Osteocyte (in vitro differentiated cells): ENCODE data around the gene MAP3K10. TPM values are rescaled to one million over a fixed set of nuclear protein-coding genes. Genes with fewer than 3 reads are reported as not detected.
"Not testable (repeated sequence)": the region's sequence is repeated elsewhere in the genome, so short reads cannot be mapped to it uniquely, and the experiment has no call there.

Source experiments
- DNase-seq: peaks from one replicate; pipeline ENCODE4 v3.0.0; 2021; ENCODE audit warnings: mixed read lengths; ENCODE audit not compliant: unreplicated experiment; ENCODE audit errors: extremely low spot score
- H3K27ac Mint-ChIP-seq: one replicate; pipeline ENCODE4 v1.8.0; 2021; ENCODE audit warnings: mild to moderate bottlenecking, mixed read lengths; ENCODE audit not compliant: unreplicated experiment
- H3K27me3 Mint-ChIP-seq: one replicate; pipeline ENCODE4 v1.8.0; 2021; ENCODE audit warnings: mixed read lengths; ENCODE audit not compliant: unreplicated experiment
- H3K36me3 Mint-ChIP-seq: one replicate; pipeline ENCODE4 v1.8.0; 2021; ENCODE audit warnings: mixed read lengths; ENCODE audit not compliant: unreplicated experiment
- H3K4me1 Mint-ChIP-seq: one replicate; pipeline ENCODE4 v1.8.0; 2021; ENCODE audit warnings: mixed read lengths; ENCODE audit not compliant: unreplicated experiment
- H3K4me3 Mint-ChIP-seq: one replicate; pipeline ENCODE4 v1.8.0; 2021; ENCODE audit warnings: mild to moderate bottlenecking, moderate library complexity, mixed read lengths; ENCODE audit not compliant: unreplicated experiment
- H3K9me3 Mint-ChIP-seq: one replicate; pipeline ENCODE4 v1.8.0; 2021; ENCODE audit warnings: mixed read lengths; ENCODE audit not compliant: unreplicated experiment
- total RNA-seq: library from RNA; stranded (reverse); gene quantifications from 2 replicates; pipeline ENCODE4 v1.2.1, GENCODE V29; 2021
- TF ChIP-seq, protein P1 (sequence below): fragments of 200-600 bp; sonication (generic); IDR thresholded peaks from 2 replicates; pipeline ENCODE4 v1.5.0; 2021; ENCODE audit warnings: antibody characterized with exemption, mild to moderate bottlenecking, moderate library complexity

The MAP3K10 gene
- total RNA-seq, 1 donor from 2014 or later = 24.2 TPM

DNA sequence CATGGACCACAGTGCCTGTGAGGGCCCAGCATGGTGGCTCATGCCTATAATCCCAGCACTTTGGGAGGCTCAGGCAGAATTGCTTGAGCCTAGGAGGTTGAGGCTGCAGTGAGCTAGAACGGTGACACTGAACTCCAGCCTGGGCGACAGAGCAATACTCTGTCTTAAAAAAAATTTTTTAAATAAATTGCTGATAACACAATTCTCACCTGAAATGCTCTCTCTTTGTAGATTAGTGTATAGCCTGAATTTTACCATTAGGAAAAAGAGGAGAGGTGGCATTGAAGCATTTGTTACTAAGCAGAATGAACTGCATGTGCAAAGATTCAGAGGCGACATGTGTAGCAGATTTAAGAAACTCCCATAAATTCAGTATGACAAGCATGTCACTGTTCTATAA, 29.1 kb upstream of the MAP3K10 start:
- H3K4me3 Mint-ChIP-seq = no peak overlapping the region
- no peak for DNase-seq

DNA sequence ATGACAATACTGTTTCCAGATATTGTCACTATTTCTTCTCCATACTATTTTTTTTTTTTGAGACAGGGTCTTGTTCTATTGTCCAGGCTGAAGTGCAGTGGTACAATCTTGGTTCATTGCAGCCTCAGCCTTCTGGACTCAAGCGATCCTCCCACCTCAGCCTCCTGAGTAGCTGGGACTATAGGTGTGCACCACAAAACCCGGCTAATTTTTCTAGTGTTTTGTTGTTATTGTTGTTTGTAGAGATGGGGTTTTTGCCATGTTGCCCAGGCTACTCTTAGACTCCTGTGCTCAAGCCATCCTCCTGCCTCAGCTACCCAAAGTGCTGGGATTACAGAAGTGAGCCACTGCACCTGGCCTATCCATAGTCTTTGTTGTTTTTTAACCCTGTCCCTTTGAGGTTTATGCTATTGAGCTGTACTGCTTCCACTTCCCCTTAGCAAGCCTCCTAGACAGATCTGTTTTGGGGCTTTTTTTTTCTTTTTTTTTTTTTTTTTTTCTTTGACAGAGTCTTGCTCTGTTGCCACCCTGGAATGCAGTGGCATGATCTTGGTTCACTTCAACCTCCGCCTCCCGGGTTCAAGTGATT, 27.6 kb upstream of the MAP3K10 start:
- no peaks in the 10 kb centered on the region for H3K9me3 Mint-ChIP-seq
- H3K4me1 Mint-ChIP-seq = no peaks in the 10 kb centered on the region
- peaks cover 4% of the 10 kb centered on the region for H3K27me3 Mint-ChIP-seq
- TF ChIP-seq, protein P1, sequence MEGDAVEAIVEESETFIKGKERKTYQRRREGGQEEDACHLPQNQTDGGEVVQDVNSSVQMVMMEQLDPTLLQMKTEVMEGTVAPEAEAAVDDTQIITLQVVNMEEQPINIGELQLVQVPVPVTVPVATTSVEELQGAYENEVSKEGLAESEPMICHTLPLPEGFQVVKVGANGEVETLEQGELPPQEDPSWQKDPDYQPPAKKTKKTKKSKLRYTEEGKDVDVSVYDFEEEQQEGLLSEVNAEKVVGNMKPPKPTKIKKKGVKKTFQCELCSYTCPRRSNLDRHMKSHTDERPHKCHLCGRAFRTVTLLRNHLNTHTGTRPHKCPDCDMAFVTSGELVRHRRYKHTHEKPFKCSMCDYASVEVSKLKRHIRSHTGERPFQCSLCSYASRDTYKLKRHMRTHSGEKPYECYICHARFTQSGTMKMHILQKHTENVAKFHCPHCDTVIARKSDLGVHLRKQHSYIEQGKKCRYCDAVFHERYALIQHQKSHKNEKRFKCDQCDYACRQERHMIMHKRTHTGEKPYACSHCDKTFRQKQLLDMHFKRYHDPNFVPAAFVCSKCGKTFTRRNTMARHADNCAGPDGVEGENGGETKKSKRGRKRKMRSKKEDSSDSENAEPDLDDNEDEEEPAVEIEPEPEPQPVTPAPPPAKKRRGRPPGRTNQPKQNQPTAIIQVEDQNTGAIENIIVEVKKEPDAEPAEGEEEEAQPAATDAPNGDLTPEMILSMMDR = no peak
- no peaks in the 10 kb centered on the region for H3K36me3 Mint-ChIP-seq
- no peak overlapping the region for H3K27ac Mint-ChIP-seq
- H3K4me3 Mint-ChIP-seq = no peak overlapping the region
- no peak for DNase-seq

More for the DNA sequence above, 29.1 kb upstream of the MAP3K10 start:
- Mint-ChIP-seq H3K36me3 (no peaks in the 10 kb centered on the region), H3K27me3 (peaks cover 7% of the 10 kb centered on the region), H3K9me3 (no peaks in the 10 kb centered on the region), H3K27ac (no peak overlapping the region), H3K4me1 (no peaks in the 10 kb centered on the region)
- TF ChIP-seq, protein P1 = no peak

DNA sequence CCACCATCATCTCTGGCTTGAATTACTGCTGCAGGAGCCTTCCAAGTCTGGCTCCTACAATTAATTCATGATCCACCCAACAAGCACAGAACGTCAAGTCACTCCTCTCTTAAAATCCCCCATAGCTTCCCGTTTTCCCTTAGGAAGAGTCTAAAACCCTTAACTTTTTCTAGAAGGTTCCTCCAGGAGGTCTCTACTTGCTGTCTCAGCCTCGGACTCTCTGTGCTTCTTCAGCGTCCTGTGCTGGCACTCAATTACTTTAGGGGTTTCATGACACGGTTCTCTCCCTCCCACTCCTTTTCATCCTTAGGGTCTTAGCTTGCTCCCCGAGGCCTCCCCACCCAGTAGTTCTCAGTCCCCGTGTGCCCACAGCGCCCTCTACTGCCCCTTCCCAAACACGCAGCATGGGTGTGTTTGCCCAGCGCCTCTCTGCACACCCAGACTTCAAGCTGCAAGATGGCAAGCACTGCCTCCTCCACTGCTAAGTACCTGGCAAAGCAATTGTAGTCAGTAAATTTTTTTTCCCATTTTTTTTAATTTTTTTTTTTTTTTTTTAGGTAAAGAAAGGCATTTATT, 25.8 kb upstream of the MAP3K10 start:
- Mint-ChIP-seq H3K27me3 (peaks cover 6% of the 10 kb centered on the region), H3K4me1 (no peaks in the 10 kb centered on the region), H3K4me3 (no peak overlapping the region), H3K36me3 (no peaks in the 10 kb centered on the region), H3K27ac (no peak overlapping the region), H3K9me3 (no peaks in the 10 kb centered on the region)
- DNase-seq = no peak
- TF ChIP-seq, protein P1 = peak; percentile 47

DNA sequence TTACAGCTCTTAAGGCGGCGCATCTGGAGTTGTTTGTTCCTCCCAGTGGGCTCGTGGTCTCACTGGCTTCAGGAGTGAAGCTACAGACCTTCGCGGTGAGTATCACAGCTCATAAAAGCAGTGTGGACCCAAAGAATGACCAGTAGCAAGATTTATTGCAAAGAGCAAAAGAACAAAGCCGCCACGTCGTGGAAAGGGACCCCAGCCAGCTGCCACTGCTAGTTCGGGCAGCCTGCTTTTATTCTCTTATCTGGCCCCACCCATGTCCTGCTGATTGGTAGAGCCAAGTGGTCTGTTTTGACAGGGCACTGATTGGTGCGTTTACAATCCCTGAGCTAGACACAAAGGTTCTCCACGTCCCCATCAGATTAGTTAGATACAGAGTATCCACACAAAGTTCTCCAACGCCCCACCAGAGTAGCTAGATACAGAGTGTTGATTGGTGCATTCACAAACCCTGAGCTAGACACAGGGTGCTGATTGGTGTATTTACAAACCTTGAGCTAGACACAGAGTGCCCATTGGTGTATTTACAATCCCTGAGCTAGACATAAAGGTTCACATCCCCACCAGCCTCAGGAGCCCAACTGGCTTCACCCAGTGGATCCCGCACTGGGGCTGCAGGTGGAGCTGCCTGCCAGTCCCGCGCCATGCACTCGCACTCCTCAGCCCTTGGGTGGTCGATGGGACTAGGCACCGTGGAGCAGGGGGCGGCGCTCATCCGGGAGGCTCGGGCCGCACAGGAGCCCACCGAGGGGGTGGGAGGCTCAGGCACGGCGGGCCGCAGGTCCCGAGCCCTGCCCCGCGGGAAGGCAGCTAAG, 21.5 kb upstream of the MAP3K10 start:
- H3K27me3 Mint-ChIP-seq, H3K4me3 Mint-ChIP-seq, H3K36me3 Mint-ChIP-seq, H3K4me1 Mint-ChIP-seq, H3K9me3 Mint-ChIP-seq, H3K27ac Mint-ChIP-seq, DNase-seq: not testable (repeated sequence)

DNA sequence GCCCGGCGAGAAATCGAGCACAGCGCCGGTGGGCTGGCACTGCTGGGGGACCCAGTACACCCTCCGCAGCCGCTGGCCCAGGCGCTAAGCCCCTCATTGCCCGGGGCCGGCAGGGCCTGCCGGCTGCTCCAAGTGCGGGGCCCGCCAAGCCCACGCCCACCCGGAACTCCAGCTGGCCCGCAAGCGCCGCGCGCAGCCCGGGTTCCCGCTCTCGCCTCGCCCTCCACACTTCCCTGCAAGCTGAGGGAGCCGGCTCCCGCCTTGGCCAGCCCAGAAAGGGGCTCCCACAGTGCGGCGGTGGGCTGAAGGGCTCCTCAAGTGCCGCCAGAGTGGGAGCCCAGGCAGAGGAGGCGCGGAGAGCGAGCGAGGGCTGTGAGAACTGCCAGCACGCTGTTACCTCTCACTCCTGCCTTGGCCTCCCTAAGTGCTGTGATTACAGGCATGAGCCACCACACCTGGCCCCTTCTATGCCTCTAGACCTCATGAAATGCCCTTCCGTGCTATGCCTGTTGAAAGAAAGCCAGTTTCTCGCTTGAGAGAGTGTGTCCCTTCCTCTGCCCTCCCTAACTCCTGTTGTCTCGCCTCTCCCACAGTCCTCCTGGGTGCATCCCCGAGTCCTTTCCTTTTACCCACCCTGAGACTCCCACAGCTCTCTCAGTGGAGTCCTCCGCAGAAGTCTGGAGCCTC, 20.8 kb upstream of the MAP3K10 start:
- not testable (repeated sequence) for H3K36me3 Mint-ChIP-seq, H3K27me3 Mint-ChIP-seq, H3K4me1 Mint-ChIP-seq, DNase-seq, H3K9me3 Mint-ChIP-seq, H3K4me3 Mint-ChIP-seq, H3K27ac Mint-ChIP-seq

DNA sequence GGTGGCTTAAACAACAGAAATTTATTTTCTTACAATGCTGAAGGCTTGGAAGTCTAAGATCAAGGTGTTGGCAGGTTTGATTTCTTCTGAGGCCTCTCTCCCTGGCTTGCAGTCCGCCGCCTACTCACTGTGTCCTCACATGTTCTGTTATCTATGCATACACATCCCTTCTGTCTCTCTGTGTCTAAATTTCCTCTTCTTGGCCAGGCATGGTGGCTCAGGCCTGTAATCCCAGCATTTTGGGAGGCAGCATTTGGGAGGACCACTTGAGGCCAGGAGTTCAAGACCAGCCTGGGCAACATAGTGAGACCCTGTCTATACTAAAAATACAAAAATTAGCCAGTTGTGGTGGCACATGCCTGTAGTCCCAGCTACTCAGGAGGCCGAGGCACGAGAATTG, 19.9 kb upstream of the MAP3K10 start:
- not testable (repeated sequence) for H3K9me3 Mint-ChIP-seq, H3K4me1 Mint-ChIP-seq, H3K36me3 Mint-ChIP-seq, DNase-seq, H3K27ac Mint-ChIP-seq, H3K4me3 Mint-ChIP-seq, H3K27me3 Mint-ChIP-seq
